Measurements from ENCODE around the gene CES1.
"Not testable (repeated sequence)": the region's sequence is repeated elsewhere in the genome, so short reads cannot be mapped to it uniquely, and the experiment has no call there.

CES1 gene

DNA sequence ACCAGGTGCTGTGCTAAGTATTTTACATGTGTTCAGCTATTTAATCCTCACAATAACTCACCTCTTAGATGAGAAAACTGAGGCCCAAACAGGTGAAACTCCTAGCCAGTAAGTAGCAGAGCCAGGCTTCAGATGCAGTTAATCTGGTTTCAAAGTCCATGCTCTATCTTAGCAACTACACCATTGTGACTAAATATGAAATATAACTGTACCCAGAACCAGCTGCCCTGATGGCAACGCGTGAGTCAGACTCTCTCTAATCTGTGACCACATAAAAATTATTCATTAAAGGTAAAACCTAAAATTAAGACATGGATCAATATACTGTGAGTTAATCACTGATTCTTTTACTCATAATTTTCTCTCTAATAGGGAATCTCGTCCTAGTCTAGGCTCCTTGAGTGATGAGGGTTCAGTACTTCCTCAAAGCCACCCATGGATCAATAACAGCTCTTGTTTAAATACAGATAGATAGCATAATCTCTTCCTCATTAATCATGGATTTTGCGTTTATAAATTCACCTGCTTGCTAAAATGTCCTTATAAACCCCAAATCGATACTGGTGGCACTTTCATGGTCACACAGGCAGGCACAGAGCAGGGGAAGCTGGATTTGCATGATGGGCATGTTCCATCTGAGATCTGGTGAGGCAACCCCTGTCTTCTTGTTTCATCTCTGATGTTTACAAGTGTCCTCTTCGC lies 50.7 kb downstream of the CES1 start:
- DNase-seq: not testable (repeated sequence)

DNA sequence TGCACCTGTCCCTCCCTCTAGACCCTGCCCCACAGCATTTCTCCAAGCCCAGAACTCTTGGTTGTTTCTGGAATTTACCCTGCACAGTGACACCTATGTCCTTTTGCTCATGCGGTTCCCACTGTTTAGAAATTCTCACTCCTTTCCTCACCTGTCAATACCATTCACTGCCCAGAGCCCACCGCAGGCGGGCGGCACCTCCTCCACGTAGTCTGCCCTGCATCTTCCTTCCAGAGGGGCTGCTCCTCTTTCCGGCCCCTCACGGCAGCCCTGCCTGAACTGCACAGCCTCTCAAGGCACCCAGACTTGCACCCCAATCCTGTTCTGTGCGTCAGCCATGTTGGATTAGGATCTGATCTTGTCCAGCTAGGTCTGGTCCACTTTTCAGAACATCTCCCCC lies 51.4 kb downstream of the CES1 start:
- not testable (repeated sequence) for DNase-seq

DNA sequence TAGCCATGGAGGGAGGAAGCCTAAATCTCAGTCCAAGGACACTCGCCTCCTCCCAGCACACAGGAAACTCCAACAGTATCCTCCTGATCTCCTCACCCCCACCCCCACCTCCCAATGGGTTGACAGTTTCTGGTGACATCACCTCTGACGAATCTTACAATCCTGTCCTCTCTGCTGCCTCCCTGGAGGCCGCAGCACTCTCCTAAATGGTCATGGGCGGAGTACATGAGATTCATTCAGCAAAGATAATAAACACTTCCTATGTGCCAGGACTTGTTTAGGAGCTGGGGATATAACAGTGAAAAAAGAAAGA lies 52.8 kb downstream of the CES1 start:
- DNase-seq: not testable (repeated sequence)

DNA sequence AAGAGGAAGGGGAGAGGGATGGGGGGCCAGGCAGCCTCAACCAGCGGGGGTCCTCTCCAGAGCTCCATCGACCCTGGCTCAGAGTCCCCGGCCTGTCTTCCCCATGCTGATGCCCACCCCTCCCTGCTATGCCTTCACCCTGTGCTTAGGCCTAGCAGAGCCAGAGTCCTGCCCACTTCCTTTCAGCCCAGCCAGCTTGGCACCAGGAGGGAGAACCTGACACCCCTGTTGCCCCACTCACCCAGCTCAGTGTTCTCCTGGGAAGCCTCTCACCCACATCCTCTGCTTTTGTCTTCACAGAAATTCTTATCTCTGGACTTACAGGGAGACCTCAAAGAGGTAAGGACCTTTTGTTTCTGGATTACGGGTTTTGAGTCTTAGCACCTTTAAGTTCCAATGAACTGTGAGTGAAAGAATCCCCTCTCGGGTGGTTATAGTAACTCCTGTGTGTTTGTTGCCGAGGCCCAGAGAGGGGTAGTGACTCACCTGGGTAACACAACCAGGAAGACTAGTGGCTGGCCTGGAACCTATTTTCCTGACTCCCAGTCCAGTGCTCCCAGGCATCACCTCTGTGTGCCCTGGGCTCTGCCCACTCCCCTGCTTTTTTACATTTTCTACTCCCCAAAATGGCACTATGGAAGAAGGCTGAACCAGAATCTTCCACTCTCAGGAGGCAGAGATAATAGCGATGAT lies 53.3 kb downstream of the CES1 start:
- DNase-seq: no peak

DNA sequence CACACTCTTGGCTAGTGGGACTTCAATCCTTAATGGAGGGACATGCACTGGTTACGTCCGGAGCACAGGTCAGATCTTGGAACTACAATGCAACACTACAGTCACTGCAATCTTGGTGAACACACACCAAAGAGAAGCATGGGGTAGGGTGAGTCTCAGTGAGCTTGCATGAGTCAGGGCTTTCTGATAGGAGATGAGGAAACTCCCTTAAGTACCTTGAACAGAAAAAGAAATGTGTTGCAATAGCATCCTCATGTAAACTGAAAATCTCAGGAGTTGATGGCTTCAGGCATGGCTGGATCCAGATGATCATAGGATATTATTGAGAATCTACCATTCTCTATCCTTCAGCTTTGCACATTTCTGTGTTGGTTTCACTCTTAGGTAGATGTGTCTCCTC lies 54.1 kb downstream of the CES1 start:
- DNase-seq: no peak

DNA sequence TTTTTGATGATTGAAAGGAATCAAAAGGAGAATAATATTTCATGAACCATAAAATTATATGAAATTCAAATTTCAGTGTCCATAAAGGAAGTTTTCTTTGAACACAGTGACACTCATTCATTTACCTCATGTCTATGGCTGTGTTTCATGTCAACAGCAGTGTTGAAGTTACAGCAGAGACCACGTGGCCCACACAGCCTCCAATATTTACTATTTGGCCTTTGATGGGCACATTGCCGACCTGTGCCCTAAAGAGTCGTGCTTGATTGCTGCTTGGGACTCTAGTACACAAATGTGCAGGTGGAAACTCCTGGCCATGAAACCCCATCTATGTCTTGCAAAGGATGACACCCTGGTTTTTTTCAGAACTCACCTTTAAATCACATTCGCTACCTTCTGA lies 57.0 kb downstream of the CES1 start:
- no peak for DNase-seq

DNA sequence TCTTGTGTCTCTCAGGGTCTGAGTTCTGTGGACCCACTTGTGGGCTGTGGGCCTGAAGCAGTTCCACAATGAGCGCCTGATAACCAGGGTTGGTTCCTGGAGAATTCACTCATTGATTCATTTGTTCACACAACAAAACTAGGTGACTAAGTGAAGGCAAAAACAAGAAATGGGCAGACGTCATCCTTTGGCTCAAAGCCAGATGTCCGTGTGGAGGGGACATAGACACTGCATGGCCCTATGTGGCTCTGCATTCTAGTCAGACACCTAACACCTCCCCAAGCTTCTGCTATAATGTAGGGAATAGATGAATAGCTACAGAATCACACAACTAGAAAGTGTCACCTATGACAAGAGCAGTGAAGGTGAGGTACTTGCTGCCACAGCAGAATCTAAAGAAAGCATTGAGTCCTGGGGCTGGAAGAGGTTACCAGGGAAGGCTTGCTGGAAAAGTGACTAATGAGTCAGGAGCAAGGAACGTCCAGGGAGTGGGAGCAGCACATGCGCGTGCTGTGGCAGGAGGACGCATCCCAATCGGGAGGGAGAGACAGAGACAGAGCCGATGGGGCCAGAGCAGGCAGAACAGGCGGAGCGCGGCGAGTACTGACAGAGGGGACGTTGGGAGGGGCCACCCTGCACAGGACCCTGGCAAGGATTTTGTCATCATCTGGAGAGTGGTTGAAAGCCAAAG lies 58.9 kb downstream of the CES1 start:
- DNase-seq: no peak

DNA sequence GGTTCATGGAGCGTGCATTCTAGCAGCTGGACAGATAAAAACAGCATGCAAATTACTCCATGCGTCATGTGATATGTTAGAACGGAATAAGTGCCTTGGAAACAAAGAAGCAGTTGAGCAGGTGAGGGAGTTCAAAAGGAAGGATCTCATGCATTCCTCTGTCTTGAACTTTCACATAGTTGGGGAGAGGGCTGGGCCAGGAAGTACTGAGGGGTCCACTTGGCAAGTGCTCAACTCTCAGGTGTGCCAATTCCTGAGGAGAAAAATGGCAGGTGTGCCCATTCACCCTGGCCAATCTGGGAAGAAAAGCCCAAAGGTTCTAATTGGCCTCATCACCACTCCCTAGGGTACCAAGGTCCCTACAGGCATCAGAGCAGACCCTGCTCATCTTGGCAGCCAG lies 67.7 kb downstream of the CES1 start:
- no peak for DNase-seq

DNA sequence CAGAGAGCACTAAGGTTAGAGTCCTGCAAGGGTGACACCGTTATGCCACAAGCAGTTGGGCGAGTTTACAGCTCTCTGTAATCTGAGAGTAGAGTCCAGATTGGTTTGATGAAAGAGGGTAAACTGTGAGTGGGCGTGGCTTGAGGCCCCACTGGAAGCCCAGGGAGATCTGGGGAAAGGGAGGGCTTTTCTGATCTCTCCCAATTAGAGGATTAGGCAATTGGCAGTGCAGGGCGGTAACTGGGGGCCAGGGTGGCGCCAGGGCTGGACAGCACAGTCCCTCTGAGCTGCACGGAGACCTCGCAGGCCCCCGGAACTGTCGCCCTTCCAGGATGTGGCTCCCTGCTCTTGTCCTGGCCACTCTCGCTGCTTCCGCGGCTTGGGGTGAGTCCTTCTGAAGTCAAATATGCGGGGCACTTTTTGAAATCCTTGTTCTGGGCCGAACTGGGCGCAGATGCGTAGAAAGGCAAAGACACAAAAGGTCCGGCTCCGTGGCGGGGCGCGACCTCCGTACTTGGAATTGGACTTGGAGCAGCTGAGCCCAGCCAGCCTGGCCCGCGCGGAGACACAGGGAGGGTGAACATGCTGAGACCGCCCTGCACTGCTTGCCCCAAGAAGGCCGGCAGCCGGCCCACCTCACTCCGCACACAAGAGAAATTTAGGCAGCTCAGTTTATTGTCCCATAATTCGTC lies 72.4 kb downstream of the CES1 start:
- no peak for DNase-seq

DNA sequence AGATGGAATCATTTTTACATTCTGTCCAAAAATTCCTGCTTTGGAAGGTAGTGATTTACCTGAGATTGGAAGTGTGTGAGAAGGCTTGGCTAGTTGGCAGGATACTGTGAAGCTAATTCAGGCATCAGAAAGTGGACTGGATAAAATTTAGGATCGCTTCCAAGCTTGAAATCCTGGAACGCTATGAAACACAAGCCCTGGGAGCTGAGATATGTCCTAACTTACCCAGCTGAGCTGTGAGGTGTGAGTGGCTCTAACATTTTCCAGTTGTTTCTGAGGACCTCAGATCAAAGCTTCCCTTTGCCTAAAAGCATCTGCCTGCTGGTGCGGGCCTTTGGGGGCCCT lies 73.0 kb downstream of the CES1 start:
- DNase-seq: not testable (repeated sequence)

DNA sequence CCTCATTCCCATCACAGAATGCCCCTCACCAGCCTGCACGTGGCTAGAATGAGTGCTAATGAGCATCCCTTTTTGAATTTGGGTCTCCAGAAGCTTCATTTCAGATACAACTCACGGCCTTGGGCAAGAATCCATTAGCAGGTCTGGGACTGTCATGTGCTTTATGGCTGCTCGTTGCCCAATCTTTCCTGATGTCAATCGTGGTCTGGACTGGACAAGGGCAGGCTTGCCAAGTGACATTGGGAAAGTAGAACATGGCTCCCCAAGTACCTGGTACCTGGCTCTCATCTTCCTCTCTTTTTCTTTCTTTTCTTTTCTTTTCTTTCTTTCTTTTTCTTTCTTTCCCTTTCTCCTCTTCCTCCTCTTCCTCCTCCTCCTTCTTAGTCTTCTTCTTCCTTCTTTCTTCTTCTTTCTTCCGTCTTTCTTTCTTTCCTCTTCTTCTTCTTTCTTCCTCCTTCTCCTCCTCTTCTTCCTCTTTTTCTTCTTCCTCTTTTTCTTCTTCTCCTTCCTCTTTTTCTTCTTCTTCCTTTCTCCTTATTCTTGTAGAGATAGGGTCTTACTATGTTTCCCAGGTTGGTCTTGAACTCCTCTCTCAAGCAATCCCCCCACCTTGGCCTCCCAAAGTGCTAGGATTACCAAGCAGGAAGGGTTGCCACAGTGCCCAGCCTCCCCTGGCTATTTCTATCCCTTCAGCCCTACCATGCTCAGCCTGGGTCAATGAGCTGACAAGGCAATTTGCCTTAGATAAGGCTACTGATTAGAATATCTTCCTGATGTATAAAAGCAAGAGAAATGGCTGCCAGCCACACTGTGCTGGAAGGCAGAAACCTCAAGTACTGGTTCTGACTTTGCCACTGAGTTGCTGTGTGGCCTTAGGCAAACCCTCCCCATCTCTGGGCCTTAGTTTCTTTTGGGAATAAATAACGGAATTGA lies 75.0 kb downstream of the CES1 start:
- DNase-seq: not testable (repeated sequence)

DNA sequence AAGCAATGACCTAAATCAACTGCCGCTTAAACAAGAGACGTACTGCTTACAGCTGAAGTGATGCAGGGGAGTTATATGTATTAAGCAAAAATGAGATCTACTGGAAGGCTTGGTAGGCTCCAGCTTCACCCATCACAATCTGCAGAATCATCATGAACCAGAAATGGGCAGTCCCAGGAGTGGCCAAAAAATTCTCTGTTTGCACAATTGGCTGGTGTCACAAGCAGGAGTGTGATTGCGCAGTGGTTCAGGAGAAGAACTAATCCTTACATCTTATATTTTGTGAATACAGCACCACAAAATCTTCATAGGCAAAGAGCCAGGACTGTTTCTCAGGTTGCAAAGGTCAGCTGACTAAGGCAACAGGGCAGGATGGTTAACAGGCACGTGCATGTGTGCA lies 75.9 kb downstream of the CES1 start:
- DNase-seq: no peak

DNA sequence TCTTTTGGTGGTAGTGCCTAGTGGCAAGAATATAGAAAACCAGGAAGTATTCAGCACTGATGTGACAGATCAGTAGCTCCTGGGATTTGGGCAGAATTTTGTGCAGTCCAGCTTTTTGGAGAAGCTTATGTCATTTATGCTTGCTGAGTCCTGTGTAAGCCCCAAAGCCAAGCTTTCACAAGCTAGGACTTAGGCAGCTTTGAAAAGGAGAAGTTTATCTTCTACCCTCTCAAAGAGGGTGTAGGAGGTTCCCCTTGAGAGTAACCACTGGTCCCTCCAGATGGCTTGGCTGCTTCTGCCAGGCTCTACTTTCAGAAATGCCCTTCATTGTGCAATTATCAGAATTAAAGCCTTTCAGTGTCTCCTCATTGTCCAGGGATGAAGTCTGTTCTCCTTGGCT lies 78.8 kb downstream of the CES1 start:
- no peak for DNase-seq

DNA sequence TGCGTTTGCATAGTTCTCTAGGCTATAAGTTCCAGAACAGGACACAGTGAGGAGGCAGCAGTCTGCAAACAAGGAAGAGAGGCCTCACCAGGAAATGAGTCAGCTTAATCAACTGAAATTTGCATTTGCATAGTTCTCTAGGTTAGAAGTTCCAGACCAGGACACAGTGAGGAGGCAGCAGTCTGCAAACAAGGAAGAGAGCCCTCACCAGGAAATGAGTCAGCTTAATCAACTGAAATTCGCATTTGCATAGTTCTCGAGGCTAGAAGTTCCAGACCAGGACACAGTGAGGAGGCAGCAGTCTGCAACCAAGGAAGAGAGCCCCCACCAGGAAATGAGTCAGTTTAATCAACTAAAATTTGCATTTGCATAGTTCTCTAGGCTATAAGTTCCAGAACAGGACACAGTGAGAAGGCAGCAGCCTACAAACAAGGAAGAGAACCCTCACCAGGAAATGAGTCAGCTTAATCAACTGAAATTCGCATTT lies 79.7 kb downstream of the CES1 start:
- DNase-seq: peak; percentile 56

All from DMS53 (cell line).